Lower lobe of right lung (tissue), 2 donors: Measurements from ENCODE around the gene SLC43A3. TPM values are rescaled to one million over a fixed set of nuclear protein-coding genes. Genes with fewer than 3 reads are reported as not detected.

Experiments used
- ATAC-seq, 2 donors: fragments of 200-7000 bp; cut with Tn5 transposase; one replicate each; pipeline ENCODE4 v1.9.1; 2020 to 2022; ENCODE audit warnings: mild to moderate bottlenecking in 2 of 2, moderate library complexity in 2 of 2
- DNase-seq: peaks from one replicate; pipeline ENCODE4 v3.0.0-alpha.2; 2020
- H3K27ac ChIP-seq: fragments of 200-600 bp; one replicate; pipeline ENCODE4 v1.8.0; 2022
- H3K27me3 ChIP-seq: fragments of 200-600 bp; one replicate; pipeline ENCODE4 v1.8.0; 2022; ENCODE audit warnings: low read depth
- H3K36me3 ChIP-seq: fragments of 200-600 bp; one replicate; pipeline ENCODE4 v1.8.0; 2022; ENCODE audit warnings: mild to moderate bottlenecking
- H3K4me1 ChIP-seq: fragments of 200-600 bp; one replicate; pipeline ENCODE4 v1.8.0; 2022
- H3K4me3 ChIP-seq: fragments of 200-600 bp; one replicate; pipeline ENCODE4 v1.8.0; 2022; ENCODE audit warnings: mild to moderate bottlenecking
- H3K9me3 ChIP-seq: fragments of 200-600 bp; one replicate; pipeline ENCODE4 v1.8.0; 2022
- intact Hi-C: fragments of 100-400 bp; cut with DNase I; formaldehyde crosslinking; loops from one replicate; pipeline ENCODE4 v1.11.0; 2022
- total RNA-seq: library from RNA; stranded (reverse); fragmentation: NEBNext Ultra II Directional; extraction: Animal tissue kit (Norgen Biotek cat#: 25700); gene quantifications from one replicate; pipeline ENCODE4 v1.2.1, GENCODE V29; 2021
- TF ChIP-seq, protein P1 (sequence below): fragments of 200-600 bp; IDR thresholded peaks from one replicate; pipeline ENCODE4 v1.8.0; 2022; ENCODE audit warnings: antibody characterized with exemption, mild to moderate bottlenecking
- donor health status: DM: no; HTN: yes; CAD: no; lungs with severe emphysema.

The SLC43A3 gene
- total RNA-seq, 1 donor from 2014 or later = 102 TPM

GRCh38 chr11:57458410-57459163 is 31.7 kb upstream of the SLC43A3 start:
- H3K4me1 ChIP-seq = peaks cover 41% of the 10 kb centered on the region
- no peaks in the 10 kb centered on the region for H3K36me3 ChIP-seq
- H3K27ac ChIP-seq = no peak overlapping the region
- DNase-seq = peak; percentile 61
- H3K9me3 ChIP-seq = no peaks in the 10 kb centered on the region
- H3K4me3 ChIP-seq = peak overlapping the region; percentile 55
- TF ChIP-seq, protein P1, sequence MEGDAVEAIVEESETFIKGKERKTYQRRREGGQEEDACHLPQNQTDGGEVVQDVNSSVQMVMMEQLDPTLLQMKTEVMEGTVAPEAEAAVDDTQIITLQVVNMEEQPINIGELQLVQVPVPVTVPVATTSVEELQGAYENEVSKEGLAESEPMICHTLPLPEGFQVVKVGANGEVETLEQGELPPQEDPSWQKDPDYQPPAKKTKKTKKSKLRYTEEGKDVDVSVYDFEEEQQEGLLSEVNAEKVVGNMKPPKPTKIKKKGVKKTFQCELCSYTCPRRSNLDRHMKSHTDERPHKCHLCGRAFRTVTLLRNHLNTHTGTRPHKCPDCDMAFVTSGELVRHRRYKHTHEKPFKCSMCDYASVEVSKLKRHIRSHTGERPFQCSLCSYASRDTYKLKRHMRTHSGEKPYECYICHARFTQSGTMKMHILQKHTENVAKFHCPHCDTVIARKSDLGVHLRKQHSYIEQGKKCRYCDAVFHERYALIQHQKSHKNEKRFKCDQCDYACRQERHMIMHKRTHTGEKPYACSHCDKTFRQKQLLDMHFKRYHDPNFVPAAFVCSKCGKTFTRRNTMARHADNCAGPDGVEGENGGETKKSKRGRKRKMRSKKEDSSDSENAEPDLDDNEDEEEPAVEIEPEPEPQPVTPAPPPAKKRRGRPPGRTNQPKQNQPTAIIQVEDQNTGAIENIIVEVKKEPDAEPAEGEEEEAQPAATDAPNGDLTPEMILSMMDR = peak; percentile 61
- peak; percentile 53 to 71 for ATAC-seq
- intact Hi-C loops = no loop called here
- peaks cover 26% of the 10 kb centered on the region for H3K27me3 ChIP-seq

GRCh38 chr11:57458060-57458409 is 31.1 kb upstream of the SLC43A3 start:
- Histone ChIP-seq H3K4me1 (peaks cover 41% of the 10 kb centered on the region), H3K27me3 (peaks cover 26% of the 10 kb centered on the region), H3K9me3 (no peaks in the 10 kb centered on the region), H3K36me3 (no peaks in the 10 kb centered on the region), H3K4me3 (peak overlapping the region; percentile 55), H3K27ac (no peak overlapping the region)
- peak; percentile 1 to 13 for ATAC-seq
- DNase-seq = no peak
- TF ChIP-seq, protein P1 = no peak
- intact Hi-C loops = no loop called here

DNA sequence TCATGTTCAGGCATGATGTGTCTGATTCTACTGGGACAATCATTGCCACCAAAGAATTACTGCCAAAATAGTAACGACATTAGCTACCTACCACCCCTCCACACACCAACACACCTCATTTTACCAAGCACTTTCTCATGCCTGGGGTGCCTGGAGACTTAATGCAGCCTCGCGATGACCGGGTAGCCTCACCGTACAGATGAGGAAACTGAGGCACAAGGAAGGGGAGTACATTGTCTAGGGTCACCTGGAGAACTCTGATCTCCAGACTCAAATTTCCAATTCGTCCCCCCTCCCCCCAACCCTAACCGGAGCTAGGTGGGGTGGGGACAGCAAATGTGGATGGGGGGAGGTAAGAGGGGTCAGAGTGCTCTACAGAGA is 30.7 kb upstream of the SLC43A3 start:
- DNase-seq (no peak), ATAC-seq (peak in 1 of 2 donors; percentile 6)
- H3K27me3 ChIP-seq = peaks cover 26% of the 10 kb centered on the region
- no peak overlapping the region for H3K27ac ChIP-seq
- TF ChIP-seq, protein P1 = peak; percentile 3
- no peaks in the 10 kb centered on the region for H3K36me3 ChIP-seq
- no peak overlapping the region for H3K4me3 ChIP-seq
- no peaks in the 10 kb centered on the region for H3K9me3 ChIP-seq
- intact Hi-C loops = no loop called here
- peaks cover 41% of the 10 kb centered on the region for H3K4me1 ChIP-seq

GRCh38 chr11:57456960-57457642 is 30.2 kb upstream of the SLC43A3 start:
- H3K36me3 ChIP-seq = no peaks in the 10 kb centered on the region
- H3K4me3 ChIP-seq = no peak overlapping the region
- intact Hi-C loops = no loop called here
- H3K4me1 ChIP-seq = peaks cover 41% of the 10 kb centered on the region
- ATAC-seq (peak; percentile 89 to 91), DNase-seq (peak; percentile 92)
- H3K27me3 ChIP-seq = peaks cover 26% of the 10 kb centered on the region
- H3K9me3 ChIP-seq = no peaks in the 10 kb centered on the region
- H3K27ac ChIP-seq = no peak overlapping the region
- TF ChIP-seq, protein P1 = peak; percentile 99

DNA sequence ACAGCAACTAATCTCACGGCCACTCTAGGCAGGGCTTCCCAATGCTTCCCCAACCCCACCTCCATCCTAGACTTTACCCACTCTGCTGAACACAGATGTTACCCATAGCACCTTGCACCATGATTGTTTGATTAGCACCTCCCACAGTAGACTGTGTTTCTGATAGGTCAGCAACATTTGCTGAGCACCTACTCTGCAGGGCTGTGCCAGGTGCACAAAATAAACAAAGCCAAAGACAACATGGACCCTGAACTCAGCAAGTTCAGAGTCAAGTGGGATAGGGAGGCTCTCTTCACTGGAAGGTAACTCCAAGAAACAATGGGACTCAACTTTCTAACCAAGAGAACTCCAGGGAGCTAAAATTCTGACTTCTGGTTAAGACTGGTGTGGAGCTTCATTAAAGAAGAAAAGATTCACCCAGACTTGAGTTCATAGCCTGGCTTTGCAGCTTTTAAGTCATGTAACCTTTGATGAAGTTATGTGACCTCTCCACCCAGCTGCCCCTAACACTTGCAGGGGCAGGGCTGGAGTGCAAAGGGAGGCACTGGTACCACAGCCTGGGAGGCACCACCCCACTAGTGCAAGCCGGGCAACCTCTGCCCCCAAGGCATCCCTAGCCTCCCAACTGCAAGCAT is 26.7 kb upstream of the SLC43A3 start:
- Histone ChIP-seq H3K36me3 (no peaks in the 10 kb centered on the region), H3K27ac (no peak overlapping the region), H3K4me1 (peaks cover 18% of the 10 kb centered on the region), H3K9me3 (no peaks in the 10 kb centered on the region), H3K27me3 (peaks cover 7% of the 10 kb centered on the region), H3K4me3 (no peak overlapping the region)
- ATAC-seq (no peak), DNase-seq (no peak)
- TF ChIP-seq, protein P1 = no peak
- intact Hi-C loops = no loop called here
